Esophagus squamous epithelium (tissue), 5 donors: ENCODE results near the gene KCNJ1. TPM values are rescaled to one million over a fixed set of nuclear protein-coding genes. Genes with fewer than 3 reads are reported as not detected.

Experiments used
- DNase-seq: peaks from one replicate; lab custom pipeline; 2025; lab: John Stamatoyannopoulos, UW
- H3K27ac ChIP-seq, 4 donors: fragments of 200-600 bp; sonication (generic); one replicate each; pipeline ENCODE4 v1.5.1; 2016 to 2019; ENCODE audit warnings: mild to moderate bottlenecking in 1 of 4
- H3K27me3 ChIP-seq, 4 donors: fragments of 200-600 bp; sonication (generic); 1 replicate in 3 of 4; 2 replicates in 1 of 4; pipeline versions ENCODE4 v1.5.1 to v1.6.0; 2017 to 2021; ENCODE audit warnings: antibody characterized with exemption in 1 of 4
- H3K36me3 ChIP-seq, 3 donors: fragments of 200-600 bp; sonication (generic); one replicate each; pipeline ENCODE4 v1.5.1; 2016 to 2019
- H3K4me1 ChIP-seq, 3 donors: fragments of 200-600 bp; sonication (generic); one replicate each; pipeline ENCODE4 v1.5.1; 2017 to 2019
- H3K4me3 ChIP-seq, 4 donors: fragments of 200-600 bp; sonication (generic); 1 replicate in 3 of 4; 2 replicates in 1 of 4; pipeline ENCODE4 v1.5.1; 2016 to 2019; ENCODE audit warnings: mild to moderate bottlenecking in 2 of 4, moderate library complexity in 1 of 4
- H3K9me3 ChIP-seq, 3 donors: fragments of 200-600 bp; sonication (generic); one replicate each; pipeline ENCODE4 v1.5.1; 2016 to 2019
- CTCF ChIP-seq, 6 experiments: fragments of 450-650 bp in 4 of 6; fragments of 200-600 bp in 2 of 6; sonication (generic) in 2 of 6; IDR thresholded peaks; one replicate each; pipeline ENCODE4 v1.5.1; 2016 to 2019; ENCODE audit warnings: antibody characterized with exemption in 6 of 6, mild to moderate bottlenecking in 4 of 6, moderate library complexity in 4 of 6
- POLR2A ChIP-seq, 4 donors: fragments of 450-650 bp; IDR thresholded peaks; one replicate each; pipeline ENCODE4 v1.6.1; 2017; ENCODE audit warnings: antibody characterized with exemption in 4 of 4, mild to moderate bottlenecking in 4 of 4, moderate library complexity in 3 of 4
- WGBS, 2 donors: methylation state at CpG; one replicate each; pipeline ENCODE4 v1.1.5; 2018; 5-methylcytosine and 5-hydroxymethylcytosine counted together
- intact Hi-C: fragments of 100-400 bp; cut with DNase I; formaldehyde crosslinking; loops from one replicate; pipeline ENCODE4 v1.15.0; 2022
- total RNA-seq, 4 donors: library from RNA; depleted of rRNA; stranded (reverse); fragments of >200 nt; gene quantifications; one replicate each; pipeline ENCODE4 v1.1.0, GENCODE V29; 2016
- donor health status: DM: yes; HTN: yes; CAD: no.

Gene KCNJ1
- total RNA-seq, 4 donors from 2014 or later = under 0.01 to 1.3 TPM; not detected in 2

DNA sequence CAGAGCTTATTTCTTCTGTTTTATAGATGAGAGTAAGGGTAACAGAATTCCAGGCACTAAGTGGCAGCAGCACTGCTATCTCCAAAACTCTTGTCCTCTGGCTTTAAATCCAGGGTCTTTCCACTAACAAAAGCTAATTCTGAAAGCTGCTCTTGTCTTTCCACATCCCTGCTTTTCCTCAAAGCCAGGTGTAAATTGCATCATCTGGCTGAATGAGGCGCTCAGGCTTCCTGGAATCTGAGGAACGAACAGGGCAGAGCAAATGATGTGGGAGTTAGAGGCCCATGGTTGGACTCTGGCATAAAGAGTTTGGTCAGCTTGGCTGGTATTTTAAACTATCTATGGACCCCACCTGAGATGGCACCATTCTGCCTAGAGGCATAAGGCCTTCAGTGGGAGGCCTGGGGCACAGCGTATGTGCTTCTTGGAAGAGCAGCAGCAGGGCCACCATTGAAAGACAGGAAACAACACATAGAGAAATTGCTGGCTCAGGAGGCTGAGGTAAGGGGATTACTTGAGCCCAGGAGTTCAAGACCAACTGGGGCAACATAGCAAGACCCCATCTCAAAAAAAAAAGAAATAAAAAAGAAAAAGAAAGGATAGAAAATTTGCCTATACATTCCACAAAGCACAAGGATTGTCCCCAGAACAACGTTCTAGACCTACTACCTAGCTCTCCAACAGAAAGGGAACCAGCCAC lies 25.9 kb upstream of the KCNJ1 start:
- H3K27me3 ChIP-seq = peaks cover 0 to 38% (median 0%) of the 10 kb centered on the region in 4 donors
- DNase-seq = no peak
- no peak for TF ChIP-seq POLR2A (IDR thresholded peaks at IDR 0.05)

DNA sequence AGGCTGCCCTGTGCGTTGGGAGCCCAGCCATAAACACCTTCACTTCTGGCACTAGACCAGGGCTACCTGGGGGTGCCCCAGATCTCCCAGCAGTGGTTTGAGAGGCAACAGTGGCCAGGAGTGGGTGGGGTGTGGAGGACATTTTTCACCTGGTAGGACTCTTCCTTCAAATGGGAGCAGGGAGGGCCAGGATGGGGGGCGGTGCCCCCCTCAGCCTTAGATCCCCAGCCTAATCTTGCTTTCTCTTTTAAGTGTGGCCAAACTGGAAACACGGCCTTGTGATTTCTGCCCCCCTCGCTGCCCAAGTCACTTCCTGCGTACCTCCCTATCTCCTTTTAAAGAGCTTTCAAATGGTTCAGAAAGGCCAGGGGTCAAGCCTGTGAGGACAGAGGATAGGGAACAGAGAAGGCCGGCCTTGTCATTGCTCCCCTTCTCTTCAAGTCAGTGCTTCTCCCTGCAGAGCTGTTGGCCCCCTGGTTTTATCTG lies 24.9 kb upstream of the KCNJ1 start:
- intact Hi-C loops = no loop called here
- Histone ChIP-seq H3K4me1 (peaks cover 14 to 70% (median 23%) of the 10 kb centered on the region in 3 donors), H3K27ac (peak overlapping the region in 2 of 4 donors; percentile 30 to 36), H3K27me3 (peaks cover 0 to 43% (median 0%) of the 10 kb centered on the region in 4 donors), H3K36me3 (no peaks in the 10 kb centered on the region), H3K9me3 (no peaks in the 10 kb centered on the region), H3K4me3 (peak overlapping the region in 3 of 4 donors; percentile 54 to 74 (median 58))
- DNase-seq = no peak
- 32 to 61% methylated on average over 5 of the region's 6 CpGs for WGBS, 2 donors
- TF ChIP-seq CTCF (IDR thresholded peaks at IDR 0.05) = no peak
- TF ChIP-seq POLR2A (IDR thresholded peaks at IDR 0.05) = no peak

More for the DNA sequence above, 25.9 kb upstream of the KCNJ1 start:
- H3K36me3 ChIP-seq = no peaks in the 10 kb centered on the region
- H3K4me1 ChIP-seq = peaks cover 14 to 59% (median 20%) of the 10 kb centered on the region in 3 donors
- peak overlapping the region in 1 of 4 donors; percentile 13 for H3K27ac ChIP-seq
- WGBS, 2 donors = 43 to 70% methylated on average over 3 to 4 of the region's 4 CpGs
- H3K4me3 ChIP-seq = no peak overlapping the region
- no peaks in the 10 kb centered on the region for H3K9me3 ChIP-seq
- intact Hi-C loops = no loop called here

- no peaks in the 10 kb centered on the region for H3K9me3 ChIP-seq
Measured at GRCh38 chr11:128890543-128891368, 23.7 kb upstream of the KCNJ1 start, which contains the start of gene KCNJ5. TSS of gene KCNJ5 (plus strand) at chr11:128891356. CDS start at chr11:128911274, 19,918 bp downstream.

DNA sequence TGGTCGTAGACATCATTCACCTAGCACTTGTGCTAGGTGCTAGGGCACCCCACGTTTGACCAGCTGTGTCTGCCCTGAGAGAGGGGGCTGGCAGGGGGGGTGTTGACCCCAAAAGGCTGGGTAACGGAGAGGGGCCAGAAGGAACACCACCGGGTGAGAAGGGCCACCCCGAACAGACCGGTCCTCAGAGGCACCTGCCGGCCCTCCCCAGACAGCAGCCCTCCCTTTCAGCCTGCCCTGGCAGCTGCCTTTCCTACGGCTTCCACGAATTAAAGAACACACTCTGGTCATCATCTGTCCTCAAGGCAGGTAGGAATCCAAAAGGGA lies 23.1 kb upstream of the KCNJ1 start:
- no peak for DNase-seq
- TF ChIP-seq CTCF (IDR thresholded peaks at IDR 0.05) (no peak), POLR2A (IDR thresholded peaks at IDR 0.05) (no peak)
- Histone ChIP-seq H3K4me1 (peaks cover 14 to 76% (median 23%) of the 10 kb centered on the region in 3 donors), H3K36me3 (no peaks in the 10 kb centered on the region), H3K27ac (peak overlapping the region in 2 of 4 donors; percentile 29 to 50), H3K4me3 (peak overlapping the region; percentile 41 to 74 (median 56)), H3K9me3 (no peaks in the 10 kb centered on the region), H3K27me3 (peaks cover 0 to 43% (median 0%) of the 10 kb centered on the region in 4 donors)
- 21% methylated on average over 6 to 7 of the region's 9 CpGs for WGBS, 2 donors
- intact Hi-C loops = no loop called here

More at GRCh38 chr11:128890543-128891368, 23.7 kb upstream of the KCNJ1 start, which contains the start of gene KCNJ5:
- Histone ChIP-seq H3K27ac (peak within 1 kb of the TSS in 3 of 4 donors; percentile 36 to 50 (median 47)), H3K4me1 (peaks cover 14 to 76% (median 23%) of the 10 kb centered on the region in 3 donors), H3K4me3 (peak within 1 kb of the TSS; percentile 41 to 74 (median 56)), H3K27me3 (peaks cover 0 to 43% (median 0%) of the 10 kb centered on the region in 4 donors), H3K36me3 (no peaks in the 10 kb centered on the region)
- no peak for DNase-seq
- WGBS, 2 donors = 0% methylated on average over 7 to 8 of the region's 85 CpGs
- TF ChIP-seq POLR2A (IDR thresholded peaks at IDR 0.05) (no peak), CTCF (IDR thresholded peaks at IDR 0.05) (no peak)
- intact Hi-C loops = no loop called here

DNA sequence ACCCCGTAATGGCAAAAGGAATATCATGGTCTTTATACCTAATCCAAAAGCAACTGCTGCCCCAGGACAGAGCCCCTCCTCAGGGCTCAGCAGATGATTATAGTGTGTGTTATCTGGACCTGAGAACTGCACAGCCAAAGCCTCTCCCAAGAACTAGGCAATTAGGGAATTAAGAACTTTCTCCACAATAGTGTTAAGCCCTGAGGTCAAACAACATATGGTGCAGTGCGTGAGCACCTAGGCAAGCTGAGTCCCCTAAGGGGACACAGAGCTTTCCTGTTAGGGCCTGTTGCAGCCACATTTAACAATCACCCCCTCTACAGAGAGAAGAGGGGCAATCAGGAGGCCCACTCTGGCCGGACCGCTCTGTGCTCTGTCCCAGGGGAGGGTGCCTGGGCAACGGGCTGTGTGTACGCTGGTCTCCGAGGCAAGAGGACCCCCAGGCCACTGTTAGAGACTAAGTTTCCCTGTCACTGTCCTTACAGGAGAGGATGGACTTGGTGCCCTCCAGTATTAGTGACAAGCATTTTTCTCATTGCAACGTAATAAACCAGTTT lies 22.6 kb upstream of the KCNJ1 start:
- intact Hi-C loops = loop anchor here (5.0 kb wide), 1 partner anchor 63 kb away; no protein-coding TSS in a partner anchor
- DNase-seq = no peak
- Histone ChIP-seq H3K4me3 (no peak overlapping the region), H3K27ac (no peak overlapping the region), H3K27me3 (peaks cover 0 to 43% (median 0%) of the 10 kb centered on the region in 4 donors), H3K9me3 (no peaks in the 10 kb centered on the region), H3K4me1 (peaks cover 14 to 76% (median 23%) of the 10 kb centered on the region in 3 donors), H3K36me3 (no peaks in the 10 kb centered on the region)
- 65 to 69% methylated on average over 7 to 8 of the region's 8 CpGs for WGBS, 2 donors
- TF ChIP-seq CTCF (IDR thresholded peaks at IDR 0.05) (no peak), POLR2A (IDR thresholded peaks at IDR 0.05) (no peak)
